Heart left ventricle (tissue), 16 donors: ENCODE data around the gene SCN11A. TPM values are rescaled to one million over a fixed set of nuclear protein-coding genes. Genes with fewer than 3 reads are reported as not detected.

ENCODE experiments used
- ATAC-seq, 4 donors: fragments of 200-7000 bp; cut with Tn5 transposase; one replicate each; pipeline ENCODE4 v1.9.1; 2020 to 2022; ENCODE audit warnings: moderate library complexity in 4 of 4, mild to moderate bottlenecking in 3 of 4, moderate number of reproducible peaks in 1 of 4
- DNase-seq, 5 donors: peaks; one replicate each; pipeline ENCODE4 v3.0.0-alpha.2; 2020
- H3K27ac ChIP-seq, 12 donors: fragments of 200-600 bp; sonication (generic) in 4 of 12; one replicate each; pipeline versions ENCODE4 v1.5.0 to v1.8.0; 2016 to 2022; ENCODE audit warnings: mild to moderate bottlenecking in 2 of 12
- H3K27me3 ChIP-seq, 9 donors: fragments of 200-600 bp; sonication (generic) in 2 of 9; one replicate each; pipeline versions ENCODE4 v1.5.1 to v1.8.0; 2016 to 2022; ENCODE audit warnings: mild to moderate bottlenecking in 3 of 9
- H3K36me3 ChIP-seq, 9 donors: fragments of 200-600 bp; sonication (generic) in 2 of 9; one replicate each; pipeline versions ENCODE4 v1.5.0 to v1.8.0; 2018 to 2022; ENCODE audit warnings: mild to moderate bottlenecking in 2 of 9
- H3K4me1 ChIP-seq, 12 donors: fragments of 200-600 bp; sonication (generic) in 4 of 12; one replicate each; pipeline versions ENCODE4 v1.5.0 to v1.8.0; 2016 to 2022; ENCODE audit warnings: mild to moderate bottlenecking in 3 of 12
- H3K4me3 ChIP-seq, 12 donors: fragments of 200-600 bp; sonication (generic) in 4 of 12; one replicate each; pipeline versions ENCODE4 v1.5.0 to v1.8.0; 2017 to 2022; ENCODE audit warnings: mild to moderate bottlenecking in 9 of 12, moderate library complexity in 4 of 12
- H3K9me3 ChIP-seq, 12 donors: fragments of 200-600 bp; sonication (generic) in 4 of 12; one replicate each; pipeline versions ENCODE4 v1.5.0 to v1.8.0; 2016 to 2022; ENCODE audit warnings: mild to moderate bottlenecking in 1 of 12
- CTCF ChIP-seq, 12 donors: fragments of 200-600 bp; sonication (generic) in 4 of 12; IDR thresholded peaks; one replicate each; pipeline versions ENCODE4 v1.5.0 to v1.8.0; 2018 to 2022; ENCODE audit warnings: antibody characterized with exemption in 12 of 12, mild to moderate bottlenecking in 5 of 12
- POLR2A ChIP-seq, 2 donors: fragments of 450-650 bp; IDR thresholded peaks; one replicate each; pipeline ENCODE4 v1.6.1; 2017; ENCODE audit warnings: antibody characterized with exemption in 2 of 2, mild to moderate bottlenecking in 2 of 2, moderate library complexity in 2 of 2
- WGBS, 4 donors: extraction: QIAGEN DNeasy Blood & Tissue Kit in 2 of 4; methylation state at CpG; one replicate each; pipeline versions ENCODE4 v1.1.5 to v1.1.7; 2013 to 2018; 5-methylcytosine and 5-hydroxymethylcytosine counted together
- intact Hi-C, 10 donors: fragments of 100-400 bp; cut with DNase I; formaldehyde crosslinking; loops; one replicate each; pipeline versions ENCODE4 v1.11.1 to v1.14.2; 2022
- polyA plus RNA-seq, 2 donors: library from polyadenylated mRNA; stranded (reverse); fragments of 200-250 nt; gene quantifications; one replicate each; pipeline ENCODE4 v1.2.3, GENCODE V29; 2013
- total RNA-seq, 9 donors: library from RNA; depleted of rRNA in 2 of 9; stranded (reverse); fragments of >200 nt in 2 of 9; fragmentation: NEBNext Ultra II Directional in 3 of 9; extraction: Animal tissue kit (Norgen Biotek cat#: 25700) in 3 of 9; gene quantifications; one replicate each; pipeline versions ENCODE4 v1.1.0 to v1.2.4, GENCODE V29; 2016 to 2023
- donor health status: ischemic (EF 13 %, LVEDD 7.1; RV severe dilation, severe dysfunction).
- donor health status: healthy with polysubstance abuse.
- donor health status: DM: no; HTN: yes; CAD: no.
- donor health status: DM: no; HTN: no; CAD: no.
- donor health status: ischemic (EF 25% LVEDD 6.9; RV normal size, moderate dysfunction).
- donor health status: ischemic (EF 25% LVEDD 5.7; RV mildly dilated, moderate dysfunction).
- donor health status: healthy.
- donor health status: DM: yes; HTN: yes; CAD: no.
- donor health status: ischemic (EF 35%, LVEDD 5.7; RV mildly dilated, moderate dysfunction).
- donor health status: nonischemic (EF 11% LVEDD 7.7; RV severe dilation, severe dysfunction).
- donor health status: DM: yes; HTN: yes; CAD: no.
- donor health status: PGD.
- donor health status: ischemic (EF 29% LVEDD 5.4; RV normal size, mild dysfunction).
- donor health status: nonischemic (EF 23%, LVEDD 6.1; RV moderate dilation, normal function).

Gene SCN11A
- total and polyA plus RNA-seq, 11 donors = 0.03 to 0.13 (median 0.08) TPM; not detected in 4

DNA sequence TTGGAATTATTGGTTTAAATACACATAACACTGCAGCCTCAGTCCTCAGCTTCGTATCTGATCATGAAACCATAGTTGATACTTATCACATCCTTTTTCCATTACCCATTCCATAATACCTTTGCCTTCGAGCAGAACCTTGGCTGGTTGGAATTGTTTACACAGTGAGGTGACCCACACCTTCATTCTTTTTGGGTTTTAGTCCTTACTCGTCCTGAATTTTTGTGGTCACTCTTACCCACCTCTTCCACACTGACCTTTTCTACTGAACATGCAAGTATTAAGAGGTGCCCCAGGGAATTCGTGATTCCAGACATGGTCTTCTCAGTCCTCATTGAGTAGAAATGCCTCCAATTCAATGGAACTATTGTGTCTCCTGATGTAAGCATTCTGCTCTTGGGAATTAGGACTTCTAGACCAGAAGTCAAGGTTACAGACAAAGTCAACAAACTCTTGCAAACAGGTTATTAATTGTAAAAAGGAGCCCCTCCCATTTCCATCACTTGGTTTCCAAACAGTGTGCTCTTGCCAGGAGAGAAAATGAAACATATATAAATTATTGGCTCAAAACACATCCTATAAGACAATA is 37.7 kb downstream of the SCN11A start:
- no peak for DNase-seq
- no peak for TF ChIP-seq POLR2A (IDR thresholded peaks at IDR 0.05)
- TF ChIP-seq CTCF (IDR thresholded peaks at IDR 0.05) = no peak
- Histone ChIP-seq H3K4me1 (no peaks in the 10 kb centered on the region), H3K36me3 (no peaks in the 10 kb centered on the region), H3K27ac (no peak overlapping the region), H3K4me3 (no peak overlapping the region), H3K27me3 (peaks cover 0 to 3% (median 0%) of the 10 kb centered on the region in 9 donors), H3K9me3 (peaks cover 0 to 8% (median 0%) of the 10 kb centered on the region in 12 donors)
- ATAC-seq = no peak
- 71 to 82% (median 73%) methylated on average over 4 of the region's 4 CpGs for WGBS, 4 donors
- intact Hi-C loops = no loop called here

DNA sequence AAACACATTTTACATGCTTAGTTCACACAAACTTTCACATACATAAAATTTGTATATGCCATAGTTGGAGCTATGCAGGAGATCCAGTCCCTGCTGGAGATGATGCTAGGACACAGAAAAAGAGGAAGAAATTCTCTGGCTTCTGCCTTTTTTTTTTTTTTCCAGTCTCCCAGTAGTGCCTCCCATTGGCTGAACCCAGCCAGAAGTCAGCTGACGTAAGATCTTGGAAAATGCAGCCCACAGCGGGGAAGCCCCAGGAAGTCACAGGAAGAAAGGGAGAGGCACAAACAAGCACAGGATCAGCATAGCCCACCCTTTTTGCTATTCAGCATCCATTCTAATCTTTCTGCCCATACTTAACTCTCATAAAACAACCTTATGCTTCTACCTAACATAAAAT is 38.5 kb downstream of the SCN11A start:
- Histone ChIP-seq H3K36me3 (no peaks in the 10 kb centered on the region), H3K27ac (no peak overlapping the region), H3K9me3 (peaks cover 0 to 9% (median 0%) of the 10 kb centered on the region in 12 donors), H3K4me3 (no peak overlapping the region), H3K27me3 (no peaks in the 10 kb centered on the region), H3K4me1 (no peaks in the 10 kb centered on the region)
- TF ChIP-seq POLR2A (IDR thresholded peaks at IDR 0.05) = no peak
- TF ChIP-seq CTCF (IDR thresholded peaks at IDR 0.05) = no peak
- ATAC-seq (peak in 1 of 4 donors; percentile 60), DNase-seq (no peak)
- WGBS, 4 donors = 14 to 32% (median 19%) methylated on average over 2 of the region's 2 CpGs
- intact Hi-C loops = no loop called here

DNA sequence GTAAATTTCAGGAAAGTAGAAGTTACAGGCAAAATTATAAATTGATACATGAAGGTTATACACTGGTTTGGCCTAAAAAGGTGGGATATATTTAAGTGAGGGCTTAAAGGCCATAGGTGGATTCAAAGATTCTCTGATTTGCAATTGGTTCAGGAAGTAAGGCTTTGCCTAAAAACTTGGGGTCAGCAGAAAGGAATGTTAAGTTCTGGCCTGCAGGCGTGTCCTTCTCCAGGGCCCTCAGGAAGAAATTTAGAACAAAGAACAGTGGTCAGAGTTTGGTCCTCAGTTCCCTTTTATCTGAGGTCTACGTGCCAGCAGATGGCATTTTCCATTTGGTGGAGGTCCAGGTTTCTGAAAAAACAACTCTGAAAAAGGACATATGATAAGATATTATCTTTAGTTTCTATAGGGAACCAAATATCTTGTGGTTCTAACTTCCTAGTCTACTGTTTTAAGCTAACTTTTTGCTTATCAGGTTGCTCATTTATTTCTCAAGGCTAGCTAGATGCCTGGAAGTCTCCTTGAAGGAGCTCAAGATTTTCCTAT is 40.5 kb downstream of the SCN11A start:
- 51 to 69% (median 53%) methylated on average over 2 of the region's 2 CpGs for WGBS, 4 donors
- H3K9me3 ChIP-seq = peaks cover 0 to 9% (median 0%) of the 10 kb centered on the region in 12 donors
- no peak overlapping the region for H3K27ac ChIP-seq
- intact Hi-C loops = no loop called here
- no peaks in the 10 kb centered on the region for H3K4me1 ChIP-seq
- H3K27me3 ChIP-seq = no peaks in the 10 kb centered on the region
- H3K4me3 ChIP-seq = no peak overlapping the region
- no peak for ATAC-seq
- TF ChIP-seq POLR2A (IDR thresholded peaks at IDR 0.05) (no peak), CTCF (IDR thresholded peaks at IDR 0.05) (no peak)
- H3K36me3 ChIP-seq = no peaks in the 10 kb centered on the region
- no peak for DNase-seq

GRCh38 chr3:39005295-39005694 is 46.4 kb downstream of the SCN11A start:
- Histone ChIP-seq H3K27me3 (peaks cover 0 to 2% (median 0%) of the 10 kb centered on the region in 9 donors), H3K27ac (no peak overlapping the region), H3K36me3 (no peaks in the 10 kb centered on the region), H3K9me3 (peaks cover 0 to 9% (median 0%) of the 10 kb centered on the region in 12 donors), H3K4me1 (no peaks in the 10 kb centered on the region), H3K4me3 (no peak overlapping the region)
- ATAC-seq (no peak), DNase-seq (no peak)
- no peak for TF ChIP-seq POLR2A (IDR thresholded peaks at IDR 0.05)
- TF ChIP-seq CTCF (IDR thresholded peaks at IDR 0.05) = no peak
- 50 to 58% (median 51%) methylated on average over 2 of the region's 2 CpGs for WGBS, 4 donors
- intact Hi-C loops = no loop called here

Other genes starting within 250 kb of the SCN11A start
- under 1 TPM in 8 of 9 donors, not detected in 1; 0.05 to 0.56 (median 0.11) TPM for gene SCN10A, start 235.7 kb downstream of the SCN11A start, total RNA-seq
- under 1 TPM; 0.11 to 0.72 TPM for gene SCN10A, start 235.7 kb downstream of the SCN11A start, polyA plus RNA-seq
- gene WDR48, start 72 bp upstream of the SCN11A start, total RNA-seq = 10 to 100 TPM; 17.9 to 35.4 (median 23.6) TPM
- 10 to 100 TPM in 1 of 2 donors, 1 to 10 TPM in 1; 8.0 to 13.6 TPM for gene WDR48, start 72 bp upstream of the SCN11A start, polyA plus RNA-seq
- gene GORASP1, start 55.7 kb upstream of the SCN11A start, total RNA-seq = 10 to 100 TPM; 35.3 to 52.5 (median 42.3) TPM
- gene GORASP1, start 55.7 kb upstream of the SCN11A start, polyA plus RNA-seq = 10 to 100 TPM; 19.9 to 43.3 TPM
- gene TTC21A, start 55.7 kb upstream of the SCN11A start, total RNA-seq = 1 to 10 TPM in 7 of 9 donors, under 1 TPM in 2; 0.83 to 4.8 (median 2.0) TPM
- 1 to 10 TPM in 1 of 2 donors, under 1 TPM in 1; 0.72 to 1.9 TPM for gene TTC21A, start 55.7 kb upstream of the SCN11A start, polyA plus RNA-seq
- gene CSRNP1, start 101.6 kb upstream of the SCN11A start, total RNA-seq = 10 to 100 TPM in 7 of 9 donors, 1 to 10 TPM in 2; 5.3 to 27.3 (median 17.2) TPM
- 10 to 100 TPM in 1 of 2 donors, 1 to 10 TPM in 1; 9.3 to 40.3 TPM for gene CSRNP1, start 101.6 kb upstream of the SCN11A start, polyA plus RNA-seq
- gene XIRP1, start 140.7 kb upstream of the SCN11A start, total RNA-seq = 1,000 to 10,000 TPM in 1 of 9 donors, 100 to 1,000 TPM in 8; 293 to 1,122 (median 530) TPM
- gene XIRP1, start 140.7 kb upstream of the SCN11A start, polyA plus RNA-seq = 100 to 1,000 TPM; 496 to 675 TPM
- 10 to 100 TPM in 1 of 9 donors, 1 to 10 TPM in 5, under 1 TPM in 3; 0.20 to 11.4 (median 1.2) TPM for gene CX3CR1, start 228.1 kb upstream of the SCN11A start, total RNA-seq
- gene CX3CR1, start 228.1 kb upstream of the SCN11A start, polyA plus RNA-seq = under 1 TPM; 0.14 to 0.15 TPM